NCI-H748 (cell line): Measurements from ENCODE around the gene KIF25.

Experiments
- DNase-seq: peaks from one replicate; lab custom pipeline; 2025; ENCODE audit not compliant: unreplicated experiment; lab: John Stamatoyannopoulos, UW

KIF25 gene

DNA sequence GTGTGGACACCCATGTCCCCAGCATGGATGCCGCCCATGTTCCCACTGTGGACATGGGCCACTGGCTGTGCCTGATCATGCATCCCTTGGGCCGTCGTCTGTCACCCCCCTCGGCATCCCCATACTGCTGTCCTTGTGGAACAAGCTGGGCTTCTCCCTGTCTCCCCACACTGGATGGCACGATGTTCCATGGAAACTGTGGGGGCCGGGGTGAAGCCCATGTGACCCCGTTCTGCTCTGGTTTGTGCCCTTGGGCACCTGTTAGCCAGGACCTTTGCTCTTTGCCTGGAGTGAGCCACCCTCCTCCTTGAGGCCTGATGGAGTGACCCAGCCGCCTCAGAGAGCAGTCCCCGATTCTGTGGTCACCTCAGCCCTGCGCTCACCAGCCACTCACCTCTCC, 89.1 kb downstream of the KIF25 start:
- DNase-seq = no peak

GRCh38 chr6:168087436-168088160, 90.1 kb downstream of the KIF25 start:
- DNase-seq = no peak

DNA sequence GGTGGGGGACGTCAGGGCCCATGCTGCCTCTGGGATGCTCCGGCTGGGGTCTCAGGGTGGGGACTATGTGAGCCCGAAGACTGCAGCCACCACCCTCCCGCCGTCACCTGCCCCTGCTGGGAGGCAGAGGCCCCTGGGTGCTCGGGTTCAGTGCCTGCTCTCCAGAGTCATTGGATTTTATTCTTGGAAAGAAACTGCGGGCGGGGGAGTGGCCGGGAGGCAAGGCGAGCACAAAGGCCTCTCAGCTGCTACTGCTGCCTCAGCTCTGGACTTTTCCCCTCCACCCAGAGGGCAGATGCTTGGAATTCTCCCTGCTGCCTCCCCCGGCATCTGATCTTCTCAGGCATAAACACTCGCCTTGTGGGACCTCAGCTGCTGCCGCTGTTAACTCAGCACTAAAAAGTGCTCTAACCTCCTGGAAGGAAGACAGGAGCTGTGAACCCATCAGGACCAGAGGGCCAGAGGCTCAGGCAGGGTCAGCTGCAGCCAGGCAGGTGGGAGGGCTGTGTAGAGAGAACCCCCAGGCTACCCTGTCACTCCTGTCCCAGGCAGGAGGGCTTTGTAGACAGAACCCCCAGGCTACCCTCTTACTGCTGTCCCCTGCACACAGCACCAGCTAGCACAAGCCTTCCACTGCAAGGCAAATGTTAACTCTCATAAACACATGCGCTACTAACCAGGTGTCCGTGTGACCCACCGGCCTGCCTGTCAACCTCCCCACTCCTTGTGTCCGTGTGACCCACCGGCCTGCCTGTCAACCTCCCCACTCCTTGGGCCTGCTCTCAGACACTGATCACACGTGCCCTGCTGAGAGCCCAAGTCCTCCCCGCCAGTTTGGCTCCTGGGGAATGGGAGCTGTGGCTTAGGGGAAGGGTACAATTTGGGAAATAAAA, 90.9 kb downstream of the KIF25 start:
- DNase-seq = peak; percentile 19

DNA sequence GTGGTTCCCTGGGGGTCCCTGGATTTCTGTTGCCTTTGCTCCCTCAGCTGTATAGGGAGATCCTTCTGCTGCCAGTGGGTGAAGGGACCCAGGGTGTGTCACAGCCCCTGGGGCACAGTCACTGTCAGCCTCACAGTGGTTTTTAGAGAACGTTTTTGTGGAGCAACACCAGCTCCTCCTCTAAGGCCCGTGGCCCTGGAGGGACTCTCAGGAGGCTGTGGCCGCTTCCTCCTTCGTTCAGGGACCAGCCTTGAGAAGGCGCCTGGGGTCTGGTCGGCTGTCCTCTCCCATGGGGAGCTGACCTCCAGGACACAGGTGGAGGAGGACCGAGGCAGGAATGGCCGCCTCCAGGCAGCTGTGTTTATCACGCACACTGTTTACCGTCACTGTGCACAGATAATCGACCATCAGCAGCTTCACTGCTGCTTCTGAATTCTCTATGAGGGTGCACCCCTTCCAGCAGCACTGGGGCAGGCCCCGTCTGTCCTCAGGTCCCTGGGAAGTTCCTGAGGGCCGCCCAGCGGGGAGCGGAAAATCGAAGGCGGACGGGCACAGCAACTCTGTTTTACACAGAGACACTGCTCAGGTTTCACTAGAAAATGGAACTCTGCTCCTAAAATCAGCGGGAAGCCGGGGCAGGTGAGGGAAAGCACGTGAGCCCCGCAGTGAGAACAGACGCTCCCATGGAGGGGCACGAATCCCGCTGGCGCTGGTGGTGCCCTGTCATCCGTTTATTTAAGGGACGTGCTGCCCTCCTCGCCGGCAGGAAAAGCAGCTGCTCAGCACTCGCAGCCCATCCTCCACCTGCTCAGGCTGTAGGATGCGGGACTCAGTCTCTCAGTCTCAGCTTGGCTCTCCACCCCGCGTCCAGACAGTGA, 92.0 kb downstream of the KIF25 start:
- DNase-seq = peak; percentile 94

DNA sequence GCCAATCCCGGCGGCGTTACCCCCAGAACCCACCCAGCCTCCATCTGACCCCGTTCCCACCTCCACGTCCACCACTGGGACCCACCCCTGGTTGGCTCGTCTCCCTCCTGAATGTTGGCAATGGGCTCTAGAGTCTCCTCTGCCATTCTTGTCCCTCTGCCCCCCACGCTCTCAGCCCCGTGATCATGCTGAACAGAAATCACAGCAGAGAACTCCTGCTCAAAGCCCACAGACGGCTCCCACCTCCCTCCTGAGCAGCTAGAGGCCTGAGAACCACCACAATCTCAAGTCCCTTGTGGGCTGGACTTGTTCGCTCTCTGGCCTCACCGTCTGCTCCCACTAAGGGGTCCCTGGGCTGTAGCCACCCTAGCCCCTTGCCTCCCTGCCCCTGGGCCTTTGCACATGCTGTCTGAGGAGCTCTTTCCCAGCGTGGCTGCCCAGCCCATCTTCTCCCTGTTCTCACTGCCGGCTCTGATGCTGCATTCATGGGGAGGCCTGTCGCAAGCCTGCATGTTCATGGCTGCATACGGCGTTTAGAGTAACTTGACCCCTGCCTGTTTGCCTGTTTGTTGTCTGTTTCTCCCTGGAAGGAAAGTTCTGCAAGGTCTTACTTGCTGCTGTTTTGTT, 92.7 kb downstream of the KIF25 start:
- no peak for DNase-seq

- no peak for DNase-seq
These were observed 93.2 kb downstream of the KIF25 start for GRCh38 chr6:168090706-168091105.

- DNase-seq = peak; percentile 10
These were observed 94.2 kb downstream of the KIF25 start for GRCh38 chr6:168091381-168092264.

- DNase-seq = no peak
These were observed 95.1 kb downstream of the KIF25 start for GRCh38 chr6:168092541-168092940.

- DNase-seq = peak; percentile 69
These were observed 95.6 kb downstream of the KIF25 start for GRCh38 chr6:168093071-168093505.

DNA sequence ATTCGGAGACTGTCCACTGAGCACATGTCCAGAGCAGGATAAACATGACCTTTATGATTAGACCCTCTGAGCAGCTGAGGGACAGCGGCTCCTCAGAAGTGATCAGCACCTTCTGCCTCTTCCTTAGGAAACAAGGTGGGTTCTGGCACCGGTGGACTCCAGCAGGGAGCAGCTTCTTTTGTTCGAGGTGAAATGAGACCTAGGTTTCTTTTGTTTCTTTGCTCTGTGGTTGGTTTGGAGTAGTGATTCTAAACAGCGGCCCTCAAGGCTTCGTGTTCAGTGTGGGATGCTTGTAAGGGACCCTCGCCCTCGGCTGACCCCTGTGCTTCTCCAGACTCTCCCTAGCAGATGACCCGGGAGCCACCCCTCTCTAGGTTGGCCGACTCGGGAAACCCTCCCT, 96.2 kb downstream of the KIF25 start:
- no peak for DNase-seq
